GM19351 (cell line): ENCODE results near the gene XIRP2.

Experiments used
- ATAC-seq: cut with Tn5 transposase; IDR thresholded peaks from one replicate; pipeline ENCODE4 v1.9.1; 2021; ENCODE audit warnings: mild to moderate bottlenecking, moderate library complexity; ENCODE audit not compliant: unreplicated experiment

Gene XIRP2

DNA sequence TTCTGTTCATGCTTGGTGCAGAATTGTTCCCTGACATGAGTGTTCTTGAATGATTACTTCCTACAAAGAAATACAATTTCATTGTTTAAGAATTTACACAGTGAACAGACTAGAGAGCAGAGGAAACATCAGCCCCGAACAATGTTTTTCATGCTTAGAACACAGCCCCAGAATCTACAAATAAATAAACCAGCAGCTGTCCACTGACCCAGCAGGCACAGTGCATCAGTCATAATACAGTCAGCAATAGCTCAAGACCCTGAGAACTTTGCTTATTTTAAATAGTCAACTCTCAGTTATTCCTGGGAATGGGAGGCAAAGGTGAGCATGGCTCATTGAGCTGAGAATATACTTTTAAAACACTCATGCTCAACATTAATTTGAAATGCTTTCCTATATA, 38.4 kb downstream of the XIRP2 start:
- ATAC-seq: no peak

DNA sequence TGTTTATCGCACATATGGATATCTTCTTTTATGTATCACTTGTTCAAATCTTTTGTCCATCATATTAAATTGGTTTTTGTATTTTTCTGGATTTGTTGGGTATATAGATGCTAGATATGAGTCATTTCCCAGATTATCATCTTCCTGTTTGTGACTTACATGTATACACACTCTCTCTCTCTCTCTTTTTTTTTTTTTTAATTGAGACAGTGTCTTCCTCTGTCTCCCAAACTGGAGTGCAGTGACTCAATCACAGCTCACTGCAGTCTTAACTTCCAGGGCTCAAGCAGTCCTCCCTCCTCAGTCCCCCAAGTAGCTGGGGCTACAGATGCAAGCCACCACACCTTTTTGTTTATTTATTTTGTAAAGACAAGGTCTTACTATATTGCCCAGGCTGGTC, 43.8 kb downstream of the XIRP2 start:
- ATAC-seq: no peak

DNA sequence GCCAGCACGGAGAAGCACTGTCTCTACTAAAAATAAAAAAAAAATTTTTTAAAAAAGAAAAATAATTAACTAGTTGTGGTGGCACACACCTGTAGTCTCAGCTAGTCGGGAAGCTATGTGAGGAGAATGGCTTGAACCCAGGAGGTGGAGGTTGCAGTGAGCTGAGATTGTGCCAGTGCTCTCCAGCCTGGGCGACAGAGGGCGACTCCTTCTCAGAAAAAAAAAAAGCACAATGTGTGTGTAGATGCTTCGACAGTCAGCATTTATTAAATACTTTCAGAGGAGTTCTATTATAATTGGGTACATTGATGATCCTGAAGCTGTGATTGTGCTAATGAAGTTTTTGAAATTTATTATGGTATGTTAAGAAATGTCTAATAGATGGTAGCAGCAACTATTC, 46.5 kb downstream of the XIRP2 start:
- no peak for ATAC-seq

GRCh38 chr2:166942377-166942776, 54.1 kb downstream of the XIRP2 start:
- ATAC-seq: no peak

DNA sequence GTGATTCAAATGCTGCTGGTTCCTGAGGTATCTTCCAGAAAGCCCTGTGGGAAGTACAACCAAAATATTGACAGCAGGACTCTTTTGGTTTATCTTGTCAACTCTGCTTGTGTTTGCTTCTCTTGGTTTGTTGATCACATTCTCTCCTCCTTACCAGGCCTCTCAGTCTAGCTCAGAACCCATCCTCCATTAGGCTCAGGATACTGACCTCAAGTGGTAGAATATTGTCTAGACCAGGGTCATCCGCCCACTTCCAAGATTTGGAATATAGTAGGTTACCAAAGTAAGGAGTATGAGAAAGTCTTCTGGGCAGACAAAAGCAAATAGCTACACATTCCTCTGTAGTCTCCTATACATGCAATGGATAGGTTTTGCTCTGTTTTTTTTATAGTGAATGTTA, 56.6 kb downstream of the XIRP2 start:
- ATAC-seq: no peak

- ATAC-seq: no peak
Observed at GRCh38 chr2:166957686-166958085, 69.4 kb downstream of the XIRP2 start.

DNA sequence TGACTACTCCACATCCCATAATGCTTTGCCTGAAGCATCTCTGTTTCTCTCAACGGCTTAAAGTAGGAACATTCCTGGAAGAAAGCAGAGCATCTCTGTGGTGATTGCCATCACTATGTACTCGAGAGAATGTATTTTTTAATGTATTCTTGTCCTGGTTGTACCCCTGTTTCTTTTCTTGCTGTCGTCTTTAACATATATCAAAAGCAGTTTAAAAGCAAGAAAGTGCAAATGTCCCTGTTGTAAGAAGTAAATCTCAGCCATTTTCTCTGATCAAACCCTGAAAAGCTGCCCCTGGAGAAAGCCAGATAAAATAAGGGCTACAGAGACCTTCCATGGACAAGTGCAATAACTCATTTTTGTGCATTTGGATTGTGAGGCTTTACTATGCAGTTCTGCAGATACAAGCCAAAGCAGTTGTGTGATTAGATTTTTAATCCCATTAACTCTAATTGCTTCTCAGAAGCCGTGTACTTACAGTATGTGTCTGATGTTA, 70.8 kb downstream of the XIRP2 start:
- no peak for ATAC-seq

GRCh38 chr2:166959556-166959955, 71.3 kb downstream of the XIRP2 start:
- ATAC-seq: no peak

GRCh38 chr2:166960702-166961270, 72.5 kb downstream of the XIRP2 start:
- ATAC-seq: no peak

- no peak for ATAC-seq
Observed at GRCh38 chr2:166961933-166962332, 73.7 kb downstream of the XIRP2 start.

DNA sequence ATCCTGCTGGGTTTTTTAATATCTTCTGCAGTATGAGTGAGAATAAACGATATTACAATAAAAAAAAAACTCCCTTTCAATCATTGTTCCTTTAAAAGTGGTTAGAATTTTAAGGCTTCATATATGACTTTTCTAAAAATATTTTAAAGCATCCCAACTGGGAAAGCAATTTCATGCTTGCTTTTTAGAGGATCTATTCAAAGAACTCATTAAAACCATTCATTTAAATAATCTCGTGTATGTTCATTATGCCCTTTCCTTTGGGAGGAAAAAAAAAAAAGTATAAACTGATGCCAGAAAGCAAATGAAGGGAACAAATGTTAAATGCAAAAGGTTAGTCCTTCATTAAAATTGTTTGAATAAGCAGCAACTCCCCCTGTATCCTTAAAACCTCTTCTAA, 81.2 kb downstream of the XIRP2 start:
- ATAC-seq: no peak

DNA sequence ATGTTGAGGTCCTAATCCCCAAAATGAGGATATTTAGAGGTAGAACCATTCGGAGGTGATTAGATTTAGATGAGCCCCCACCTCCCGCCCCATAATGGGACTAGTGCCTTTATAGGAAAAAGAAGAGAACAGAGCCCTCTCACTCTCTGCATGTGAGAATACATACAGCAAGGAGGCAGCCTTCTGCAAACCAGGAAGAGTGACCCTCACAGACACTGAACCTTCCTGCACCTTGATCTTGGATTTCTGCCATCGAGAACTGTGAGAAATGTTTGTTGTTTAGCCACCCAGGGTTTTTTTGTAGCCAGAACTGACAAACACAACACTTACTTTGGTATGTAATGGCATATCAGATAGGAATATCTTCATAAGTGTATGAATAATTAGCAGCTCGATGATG, 83.7 kb downstream of the XIRP2 start:
- no peak for ATAC-seq

GRCh38 chr2:166972418-166972817, 84.1 kb downstream of the XIRP2 start:
- no peak for ATAC-seq

DNA sequence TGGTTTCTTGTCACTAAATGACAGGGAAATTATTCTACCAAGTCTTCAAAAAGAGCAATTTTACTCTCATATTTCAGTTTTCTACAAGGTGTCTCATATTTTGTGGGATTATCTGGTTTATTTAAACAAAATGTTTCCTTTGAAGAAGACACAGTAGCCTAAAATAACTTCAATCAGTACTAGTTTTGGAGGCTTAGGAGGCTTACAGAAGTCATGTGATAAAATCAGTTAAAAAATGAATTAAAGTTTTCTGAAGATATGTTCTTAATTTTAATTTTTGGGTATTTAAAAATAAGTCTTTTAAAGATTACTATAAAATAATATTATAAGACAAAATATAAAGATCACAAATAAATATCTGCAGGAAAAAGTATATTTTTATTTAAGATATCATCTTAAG, 95.9 kb downstream of the XIRP2 start:
- ATAC-seq: no peak

GRCh38 chr2:166984797-166985196, 96.5 kb downstream of the XIRP2 start:
- no peak for ATAC-seq

GRCh38 chr2:166994588-166995336, 106.5 kb downstream of the XIRP2 start:
- no peak for ATAC-seq

GRCh38 chr2:166996465-166996864, 108.2 kb downstream of the XIRP2 start:
- no peak for ATAC-seq

GRCh38 chr2:167001165-167001564, 112.9 kb downstream of the XIRP2 start:
- ATAC-seq: no peak

GRCh38 chr2:167005096-167005495, 116.8 kb downstream of the XIRP2 start:
- ATAC-seq: no peak

- no peak for ATAC-seq
Observed at GRCh38 chr2:167013227-167013626, 124.9 kb downstream of the XIRP2 start.

DNA sequence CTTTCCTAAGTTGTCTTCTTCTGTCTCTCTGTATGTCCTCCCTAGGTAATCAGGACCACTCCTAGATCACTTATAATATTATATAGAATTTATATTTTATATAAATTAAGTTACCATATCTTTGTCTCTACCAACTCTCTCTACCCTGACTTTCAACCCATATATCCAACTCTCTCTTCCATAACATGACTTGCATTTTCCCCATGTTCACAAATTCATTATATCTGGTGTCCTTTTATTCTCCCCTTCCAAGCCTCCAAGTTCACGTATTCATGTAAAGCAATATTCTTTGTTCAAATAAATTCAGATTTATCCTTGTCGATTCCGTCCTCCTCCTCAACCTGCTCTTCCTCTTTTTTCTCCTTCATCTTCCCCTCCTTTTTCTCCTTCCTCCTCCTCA, 127.5 kb downstream of the XIRP2 start:
- no peak for ATAC-seq

DNA sequence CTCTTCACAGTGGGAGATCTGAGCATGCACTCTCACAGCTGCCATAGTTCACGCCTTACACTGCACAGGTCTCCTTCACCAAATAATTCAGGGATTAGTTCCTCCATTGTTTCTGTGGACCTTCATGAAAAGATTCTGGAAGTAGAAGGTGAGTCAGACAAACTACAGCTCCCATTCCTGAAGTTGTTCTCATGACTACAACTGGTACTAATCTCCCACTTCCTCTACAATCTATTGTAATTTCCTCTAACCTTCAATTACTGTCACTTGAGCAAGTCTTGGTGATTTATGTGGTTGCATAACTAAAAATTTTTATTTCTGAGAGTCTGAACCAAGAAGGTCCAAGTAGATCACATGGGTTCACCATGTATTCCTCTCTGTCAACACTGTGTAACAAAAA, 128.7 kb downstream of the XIRP2 start:
- no peak for ATAC-seq

- no peak for ATAC-seq
Observed at GRCh38 chr2:167018590-167018989, 130.3 kb downstream of the XIRP2 start.
